Activated B cell treated with CpG ODN at 0.5 μM for 24 hours (primary cell): ENCODE data around the gene SH3PXD2A. TPM values are rescaled to one million over a fixed set of nuclear protein-coding genes. Genes with fewer than 3 reads are reported as not detected.

ENCODE experiments used
- ATAC-seq: fragments of 200-7000 bp; cut with Tn5 transposase; one replicate; pipeline ENCODE4 v1.10.0; 2021; ENCODE audit warnings: low read depth, mild to moderate bottlenecking, moderate library complexity
- CTCF ChIA-PET: fragments of 350-600 bp; sonication (Branson Sonifier 250); formaldehyde crosslinking; loops from one replicate; lab custom pipeline; 2021; ENCODE audit warnings: antibody characterized with exemption; lab: Charles Lee
- POLR2A ChIA-PET: fragments of 350-600 bp; sonication (Branson Sonifier 250); formaldehyde crosslinking; loops from one replicate; lab custom pipeline; 2021; ENCODE audit warnings: antibody characterized with exemption; lab: Charles Lee
- DNase-seq: peaks from one replicate; pipeline ENCODE4 v3.0.0; 2022
- H3K27ac Mint-ChIP-seq: one replicate; pipeline ENCODE4 v1.8.0; 2020; ENCODE audit warnings: mixed read lengths
- H3K27me3 Mint-ChIP-seq: one replicate; pipeline ENCODE4 v1.8.0; 2021; ENCODE audit warnings: mixed read lengths
- H3K36me3 Mint-ChIP-seq: one replicate; pipeline ENCODE4 v1.8.0; 2021; ENCODE audit warnings: low read depth, mixed read lengths
- H3K4me1 Mint-ChIP-seq: one replicate; pipeline ENCODE4 v1.8.0; 2021; ENCODE audit warnings: mixed read lengths
- H3K4me3 Mint-ChIP-seq: one replicate; pipeline ENCODE4 v1.8.0; 2020; ENCODE audit warnings: mild to moderate bottlenecking, mixed read lengths
- H3K9me3 Mint-ChIP-seq: one replicate; pipeline ENCODE4 v1.8.0; 2020; ENCODE audit warnings: mixed read lengths
- intact Hi-C: fragments of 100-400 bp; cut with micrococcal nuclease; formaldehyde crosslinking; loops from one replicate; pipeline ENCODE4 v1.15.1; 2024
- total RNA-seq: library from RNA; stranded (reverse); gene quantifications from 2 replicates; pipeline ENCODE4 v1.2.3, GENCODE V29; 2022
- TF ChIP-seq, protein P1 (sequence below): fragments of 200-600 bp; IDR thresholded peaks from one replicate; pipeline ENCODE4 v1.8.0; 2022; ENCODE audit warnings: antibody characterized with exemption, mild to moderate bottlenecking

SH3PXD2A gene
- total RNA-seq, 1 donor from 2014 or later = 18.2 TPM

DNA sequence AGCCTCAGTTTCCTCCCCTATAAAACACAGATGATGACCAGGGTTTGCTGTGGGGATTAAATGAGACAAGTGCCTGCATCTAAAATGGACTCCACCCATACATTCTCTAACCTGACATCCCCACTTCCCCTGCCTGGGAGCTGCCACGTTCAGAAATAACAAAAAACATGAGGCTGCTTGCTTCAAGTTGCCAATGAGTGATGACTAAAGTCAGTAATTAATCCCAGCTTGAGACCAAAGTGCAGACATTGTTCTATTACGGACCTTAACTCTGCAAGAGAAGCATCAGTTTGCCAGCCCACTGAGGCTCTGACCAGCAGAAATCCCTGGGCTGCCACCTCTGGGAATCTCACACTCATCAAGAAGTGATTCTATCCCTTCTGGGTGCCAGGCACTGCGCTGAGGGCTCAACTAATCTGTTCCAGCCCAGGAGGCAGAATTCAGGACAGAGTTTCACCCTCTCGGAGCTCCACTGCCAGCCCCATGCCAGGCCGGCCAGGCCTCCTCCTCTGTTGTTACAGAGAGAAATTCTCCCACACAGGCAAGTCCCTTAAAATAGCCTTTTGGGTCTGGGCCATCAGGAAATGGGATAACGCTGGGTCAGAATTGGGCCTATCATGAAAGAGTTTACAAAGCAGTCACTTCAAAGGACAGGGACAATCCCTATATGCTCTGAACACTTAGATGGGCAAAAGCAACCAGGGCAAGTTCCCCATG, 11.4 kb downstream of the SH3PXD2A start:
- Mint-ChIP-seq H3K4me1 (peaks cover 17% of the 10 kb centered on the region), H3K27me3 (peaks cover 7% of the 10 kb centered on the region), H3K4me3 (no peak overlapping the region), H3K9me3 (no peaks in the 10 kb centered on the region), H3K27ac (no peak overlapping the region), H3K36me3 (no peaks in the 10 kb centered on the region)
- POLR2A ChIA-PET = no interaction called here
- DNase-seq (no peak), ATAC-seq (no peak)
- TF ChIP-seq, protein P1, sequence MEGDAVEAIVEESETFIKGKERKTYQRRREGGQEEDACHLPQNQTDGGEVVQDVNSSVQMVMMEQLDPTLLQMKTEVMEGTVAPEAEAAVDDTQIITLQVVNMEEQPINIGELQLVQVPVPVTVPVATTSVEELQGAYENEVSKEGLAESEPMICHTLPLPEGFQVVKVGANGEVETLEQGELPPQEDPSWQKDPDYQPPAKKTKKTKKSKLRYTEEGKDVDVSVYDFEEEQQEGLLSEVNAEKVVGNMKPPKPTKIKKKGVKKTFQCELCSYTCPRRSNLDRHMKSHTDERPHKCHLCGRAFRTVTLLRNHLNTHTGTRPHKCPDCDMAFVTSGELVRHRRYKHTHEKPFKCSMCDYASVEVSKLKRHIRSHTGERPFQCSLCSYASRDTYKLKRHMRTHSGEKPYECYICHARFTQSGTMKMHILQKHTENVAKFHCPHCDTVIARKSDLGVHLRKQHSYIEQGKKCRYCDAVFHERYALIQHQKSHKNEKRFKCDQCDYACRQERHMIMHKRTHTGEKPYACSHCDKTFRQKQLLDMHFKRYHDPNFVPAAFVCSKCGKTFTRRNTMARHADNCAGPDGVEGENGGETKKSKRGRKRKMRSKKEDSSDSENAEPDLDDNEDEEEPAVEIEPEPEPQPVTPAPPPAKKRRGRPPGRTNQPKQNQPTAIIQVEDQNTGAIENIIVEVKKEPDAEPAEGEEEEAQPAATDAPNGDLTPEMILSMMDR = no peak
- intact Hi-C loops = no loop called here
- CTCF ChIA-PET = no interaction called here

DNA sequence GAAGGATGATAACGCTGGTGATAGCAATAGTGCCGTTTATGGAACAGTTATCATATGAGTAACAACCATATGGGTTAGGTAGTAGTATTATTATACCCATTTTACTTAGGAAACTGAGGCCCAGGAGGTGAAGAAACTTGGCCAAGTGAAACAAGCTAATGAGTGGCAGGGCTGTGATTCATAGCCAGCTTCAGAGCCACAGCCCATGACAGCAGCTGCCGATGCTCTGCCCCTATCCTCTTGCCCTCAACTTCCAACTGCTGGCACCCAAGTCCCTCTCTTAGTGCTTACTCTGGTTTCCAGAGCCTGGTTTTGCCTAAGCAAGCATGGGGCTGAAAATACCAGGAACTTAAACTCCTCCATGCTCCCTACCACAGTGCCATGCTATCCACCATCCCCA, 12.3 kb downstream of the SH3PXD2A start:
- ATAC-seq (no peak), DNase-seq (no peak)
- Mint-ChIP-seq H3K27ac (no peak overlapping the region), H3K4me3 (no peak overlapping the region), H3K36me3 (no peaks in the 10 kb centered on the region), H3K4me1 (peaks cover 17% of the 10 kb centered on the region), H3K9me3 (no peaks in the 10 kb centered on the region), H3K27me3 (peaks cover 3% of the 10 kb centered on the region)
- TF ChIP-seq, protein P1 = no peak
- intact Hi-C loops = no loop called here
- ChIA-PET CTCF (no interaction called here), POLR2A (no interaction called here)

DNA sequence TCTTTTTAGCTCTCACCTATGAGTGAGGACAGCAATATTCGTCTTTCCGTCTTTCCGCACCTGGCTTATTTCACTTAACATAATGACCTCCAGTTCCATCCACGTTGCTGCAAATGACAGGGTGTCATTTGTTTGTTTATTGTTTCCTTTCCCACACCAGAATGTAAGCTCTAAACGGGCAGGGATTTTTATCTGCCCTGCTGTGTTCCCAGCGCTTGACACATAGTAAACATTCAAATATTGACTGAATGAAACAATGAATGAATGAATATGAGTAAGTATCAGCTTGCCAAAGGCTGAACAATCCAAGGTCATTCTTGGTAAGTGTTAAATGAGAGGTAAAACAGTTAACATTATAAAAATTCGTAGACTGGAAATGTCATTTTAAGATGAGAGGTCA, 12.8 kb downstream of the SH3PXD2A start:
- H3K4me3 Mint-ChIP-seq = no peak overlapping the region
- peaks cover 3% of the 10 kb centered on the region for H3K27me3 Mint-ChIP-seq
- H3K4me1 Mint-ChIP-seq = peaks cover 17% of the 10 kb centered on the region
- intact Hi-C loops = no loop called here
- ChIA-PET POLR2A (no interaction called here), CTCF (no interaction called here)
- H3K27ac Mint-ChIP-seq = no peak overlapping the region
- H3K9me3 Mint-ChIP-seq = no peaks in the 10 kb centered on the region
- TF ChIP-seq, protein P1 = no peak
- DNase-seq = no peak
- no peak for ATAC-seq
- no peaks in the 10 kb centered on the region for H3K36me3 Mint-ChIP-seq

DNA sequence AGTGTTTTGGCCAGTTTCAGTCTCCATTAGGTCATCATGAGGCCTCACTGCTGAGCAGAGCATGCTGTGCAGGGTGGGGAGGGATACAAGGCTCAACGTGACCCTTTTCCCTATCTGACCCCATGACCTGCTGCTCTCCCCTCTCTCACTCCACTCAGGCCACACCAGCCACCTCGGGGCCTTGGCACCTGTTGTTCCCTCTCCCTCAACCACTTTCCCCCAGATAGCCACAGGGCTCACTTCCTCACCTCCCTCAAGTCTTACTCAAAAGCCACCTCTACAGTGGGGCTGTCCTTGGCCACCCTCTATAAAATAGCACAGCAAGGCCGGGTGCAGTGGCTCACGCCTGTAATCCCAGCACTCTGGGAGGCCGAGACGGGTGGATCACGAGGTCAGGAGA, 13.9 kb downstream of the SH3PXD2A start:
- H3K27me3 Mint-ChIP-seq = peaks cover 3% of the 10 kb centered on the region
- no peak overlapping the region for H3K27ac Mint-ChIP-seq
- ChIA-PET CTCF (no interaction called here), POLR2A (no interaction called here)
- no peak for DNase-seq
- intact Hi-C loops = no loop called here
- TF ChIP-seq, protein P1 = no peak
- no peaks in the 10 kb centered on the region for H3K36me3 Mint-ChIP-seq
- H3K4me3 Mint-ChIP-seq = no peak overlapping the region
- H3K4me1 Mint-ChIP-seq = peaks cover 15% of the 10 kb centered on the region
- H3K9me3 Mint-ChIP-seq = no peaks in the 10 kb centered on the region
- no peak for ATAC-seq

DNA sequence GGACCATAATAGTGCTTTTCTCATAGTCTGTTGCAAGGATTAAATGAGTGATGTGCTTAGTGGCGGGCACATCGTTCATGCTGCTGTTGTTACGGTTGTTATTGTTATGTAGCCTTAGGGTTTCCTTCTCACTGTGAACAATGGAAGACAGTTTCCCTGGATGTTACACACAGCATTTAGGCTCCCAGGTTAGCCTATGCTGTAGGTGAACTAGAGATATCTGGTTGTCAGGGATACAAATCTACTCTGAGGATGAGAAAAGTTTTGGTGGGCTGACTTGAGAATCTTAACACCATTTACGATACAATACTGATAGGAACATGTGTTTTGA, 14.7 kb downstream of the SH3PXD2A start:
- Mint-ChIP-seq H3K27me3 (peaks cover 3% of the 10 kb centered on the region), H3K4me3 (no peak overlapping the region), H3K9me3 (no peaks in the 10 kb centered on the region), H3K4me1 (peaks cover 7% of the 10 kb centered on the region), H3K27ac (no peak overlapping the region), H3K36me3 (no peaks in the 10 kb centered on the region)
- no peak for ATAC-seq
- intact Hi-C loops = no loop called here
- POLR2A ChIA-PET = no interaction called here
- CTCF ChIA-PET = interaction anchor here (0.6 kb wide), 1 partner anchor 15 kb away, joined by 3 read pairs; no protein-coding TSS in a partner anchor
- no peak for DNase-seq
- TF ChIP-seq, protein P1 = no peak
